GM23338 (cell line): Measurements from ENCODE around the gene ANO7. TPM values are rescaled to one million over a fixed set of nuclear protein-coding genes. Genes with fewer than 3 reads are reported as not detected.

Experiments used
- ATAC-seq: fragments of 200-7000 bp; cut with Tn5 transposase; 3 replicates; pipeline ENCODE4 v1.9.1; 2020
- DNase-seq: peaks from one replicate; pipeline ENCODE4 v3.0.0-alpha.2; 2015; ENCODE audit warnings: low spot score
- H2AFZ ChIP-seq: fragments of 200-600 bp; sonication (generic); 2 replicates; pipeline ENCODE4 v1.8.0; 2016; ENCODE audit warnings: antibody characterized with exemption, mild to moderate bottlenecking, moderate library complexity
- H3F3A ChIP-seq: fragments of 200-600 bp; sonication (generic); replicated peaks from 2 replicates; pipeline ENCODE4 v1.8.0; 2017; ENCODE audit warnings: antibody characterized with exemption, mixed run types, low read depth
- H3K27ac ChIP-seq: fragments of 200-600 bp; sonication (generic); 2 replicates; pipeline ENCODE4 v1.6.1; 2016; ENCODE audit warnings: low read depth
- H3K27me3 ChIP-seq: fragments of 200-600 bp; sonication (generic); 2 replicates; pipeline ENCODE4 v1.8.0; 2016; ENCODE audit warnings: mild to moderate bottlenecking, mixed run types, moderate library complexity; ENCODE audit not compliant: insufficient read depth
- H3K36me3 ChIP-seq: fragments of 200-600 bp; sonication (generic); 2 replicates; pipeline ENCODE4 v1.8.0; 2016; ENCODE audit warnings: mild to moderate bottlenecking; ENCODE audit not compliant: insufficient read depth
- H3K4me1 ChIP-seq: fragments of 200-600 bp; sonication (generic); 2 replicates; pipeline ENCODE4 v1.8.0; 2016; ENCODE audit warnings: mild to moderate bottlenecking, moderate library complexity; ENCODE audit not compliant: insufficient read depth
- H3K4me2 ChIP-seq: fragments of 200-600 bp; sonication (generic); 2 replicates; pipeline ENCODE4 v1.7.1; 2017; ENCODE audit warnings: mixed run types
- H3K4me3 ChIP-seq: fragments of 200-600 bp; sonication (generic); 2 replicates; pipeline ENCODE4 v1.6.1; 2016; ENCODE audit warnings: mixed run types
- H3K79me2 ChIP-seq: fragments of 200-600 bp; sonication (generic); replicated peaks from 2 replicates; pipeline ENCODE4 v1.8.0; 2017; ENCODE audit warnings: mild to moderate bottlenecking; ENCODE audit not compliant: insufficient read depth
- H3K9me2 ChIP-seq: fragments of 200-600 bp; sonication (generic); 2 replicates; pipeline ENCODE4 v1.8.0; 2017; ENCODE audit not compliant: insufficient read depth
- H4K20me1 ChIP-seq: fragments of 200-600 bp; sonication (generic); replicated peaks from 2 replicates; pipeline ENCODE4 v1.8.0; 2017; ENCODE audit warnings: mild to moderate bottlenecking; ENCODE audit not compliant: insufficient read depth
- H3K27ac Mint-ChIP-seq: 2 replicates; pipeline ENCODE4 v1.8.0; 2020; ENCODE audit warnings: inconsistent platforms, mild to moderate bottlenecking, moderate library complexity, mixed read lengths
- H3K27me3 Mint-ChIP-seq: 3 replicates; pipeline ENCODE4 v1.8.0; 2022; ENCODE audit warnings: low read depth, mild to moderate bottlenecking, moderate library complexity, mixed read lengths, inconsistent platforms; ENCODE audit not compliant: insufficient read depth, poor library complexity
- H3K36me3 Mint-ChIP-seq: 3 replicates; pipeline ENCODE4 v1.8.0; 2021; ENCODE audit warnings: low read depth, mild to moderate bottlenecking, inconsistent platforms, moderate library complexity, mixed read lengths
- H3K4me1 Mint-ChIP-seq: 3 replicates; pipeline ENCODE4 v1.8.0; 2020; ENCODE audit warnings: mild to moderate bottlenecking, inconsistent platforms, mixed read lengths
- H3K4me3 Mint-ChIP-seq: 3 replicates; pipeline ENCODE4 v1.8.0; 2021; ENCODE audit warnings: moderate library complexity, mild to moderate bottlenecking, inconsistent platforms, mixed read lengths
- H3K9me3 Mint-ChIP-seq: 3 replicates; pipeline ENCODE4 v1.8.0; 2020; ENCODE audit warnings: moderate library complexity, mild to moderate bottlenecking, inconsistent platforms, mixed read lengths
- CTCF ChIP-seq, 2 experiments: fragments of 200-600 bp in 1 of 2; sonication (generic) in 1 of 2; conservative IDR thresholded peaks; 2 replicates each; pipeline versions ENCODE4 v1.5.1 to v1.6.1; 2016 to 2017; ENCODE audit warnings: antibody characterized with exemption in 2 of 2, low read depth in 2 of 2, mild to moderate bottlenecking in 2 of 2, moderate library complexity in 1 of 2
- ETS1 ChIP-seq: IDR thresholded peaks from 2 replicates; pipeline ENCODE4 v1.6.1; 2016; ENCODE audit warnings: antibody characterized with exemption
- EZH2 ChIP-seq: fragments of 200-600 bp; sonication (generic); IDR thresholded peaks from one replicate; pipeline ENCODE4 v1.8.0; 2017; ENCODE audit warnings: antibody characterized with exemption, mild to moderate bottlenecking, low read depth; ENCODE audit not compliant: unreplicated experiment
- EZH2phosphoT487 ChIP-seq: fragments of 200-600 bp; sonication (generic); IDR thresholded peaks from one replicate; pipeline ENCODE4 v1.8.1; 2018; ENCODE audit warnings: antibody characterized with exemption; ENCODE audit not compliant: unreplicated experiment
- JUNB ChIP-seq: IDR thresholded peaks from one replicate; pipeline ENCODE4 v1.6.1; 2016; ENCODE audit warnings: antibody characterized with exemption; ENCODE audit not compliant: unreplicated experiment
- NANOG ChIP-seq: IDR thresholded peaks from 2 replicates; pipeline ENCODE4 v1.6.1; 2016; ENCODE audit warnings: antibody characterized with exemption, borderline replicate concordance
- POLR2AphosphoS5 ChIP-seq: IDR thresholded peaks from 2 replicates; pipeline ENCODE4 v1.6.1; 2016; ENCODE audit warnings: antibody characterized with exemption, low read depth
- REST ChIP-seq: IDR thresholded peaks from one replicate; pipeline ENCODE4 v1.6.1; 2018; ENCODE audit warnings: antibody characterized with exemption; ENCODE audit not compliant: unreplicated experiment
- ZNF114 ChIP-seq: fragments of 250-450 bp; sonication (Bioruptor Pico); IDR thresholded peaks from 2 replicates; pipeline ENCODE4 v1.5.0; 2020; ENCODE audit warnings: mild to moderate bottlenecking, moderate library complexity
- ZNF331 ChIP-seq: fragments of 250-450 bp; sonication (Bioruptor Pico); IDR thresholded peaks from 2 replicates; pipeline ENCODE4 v1.5.0; 2020; ENCODE audit warnings: low read depth, mild to moderate bottlenecking, moderate library complexity
- polyA plus RNA-seq: library from polyadenylated mRNA; unstranded; fragments of >200 nt; fragmentation: Nextera tagmentation; extraction: Ambion mirVana; gene quantifications from 2 replicates; pipeline ENCODE4 v1.2.1, GENCODE V29; 2016
- total RNA-seq: library from RNA; depleted of rRNA; stranded (reverse); fragments of >200 nt; shearing (Covaris generic); gene quantifications from 2 replicates; pipeline ENCODE4 v1.2.3, GENCODE V29; 2014

ANO7 gene
- total and polyA plus RNA-seq, 2 experiments from 2014 or later: 3.6 to 5.1 TPM

- Mint-ChIP-seq H3K4me1 (peaks cover 25% of the 10 kb centered on the region), H3K27me3 (peaks cover 29% of the 10 kb centered on the region), H3K36me3 (peaks cover 31% of the 10 kb centered on the region), H3K4me3 (no peak overlapping the region), H3K9me3 (no peaks in the 10 kb centered on the region; the same call in 2 of the 3 replicates), H3K27ac (peak overlapping the region; percentile 89; the same call in 1 of the 2 replicates)
- H3K79me2 ChIP-seq: peaks cover 23% of the 10 kb centered on the region
- H3K4me2 ChIP-seq: no peak overlapping the region
- H3K9me2 ChIP-seq: no peaks in the 10 kb centered on the region
- 0 out of 2 replicates have a peak overlapping the region, but pooled peaks have one; percentile 50 for H3K27ac ChIP-seq
- H3F3A ChIP-seq: 0 out of 2 replicates have a peak, but pooled peaks cover 3% of the 10 kb centered on the region
- ATAC-seq: peak; percentile 22; the same call in 2 of the 3 replicates
- H3K4me1 ChIP-seq: peaks cover 6% of the 10 kb centered on the region
- no peaks in the 10 kb centered on the region for H3K27me3 ChIP-seq
- H3K4me3 ChIP-seq: no peak overlapping the region
- DNase-seq: peak; percentile 44
- peak in 1 of 2 experiments; percentile 34; a peak in 2 of 4 replicates for TF ChIP-seq CTCF (conservative IDR thresholded peaks at IDR 0.05; ENCODE audit: low read depth in 2 of 2)
- no peak for TF ChIP-seq POLR2AphosphoS5
- H3K36me3 ChIP-seq: no peaks in the 10 kb centered on the region
- H2AFZ ChIP-seq: no peak overlapping the region
- peaks cover 14% of the 10 kb centered on the region for H4K20me1 ChIP-seq
Observed at GRCh38 chr2:241224018-241224850, 35.8 kb downstream of the ANO7 start.

- no peak overlapping the region for H3K4me3 Mint-ChIP-seq
- DNase-seq (no peak), ATAC-seq (no peak)
- Histone ChIP-seq H3K79me2 (peaks cover 18% of the 10 kb centered on the region), H3K36me3 (peaks cover 2% of the 10 kb centered on the region; the same call in 1 of the 2 replicates), H3K9me2 (no peaks in the 10 kb centered on the region), H3K27ac (no peak overlapping the region), H3K4me1 (peaks cover 3% of the 10 kb centered on the region; the same call in 1 of the 2 replicates), H3F3A (0 out of 2 replicates have a peak, but pooled peaks cover 3% of the 10 kb centered on the region), H3K4me3 (no peak overlapping the region), H4K20me1 (peaks cover 15% of the 10 kb centered on the region), H3K4me2 (no peak overlapping the region), H2AFZ (no peak overlapping the region), H3K27me3 (no peaks in the 10 kb centered on the region)
- peaks cover 19% of the 10 kb centered on the region for H3K4me1 Mint-ChIP-seq
- peaks cover 29% of the 10 kb centered on the region for H3K27me3 Mint-ChIP-seq
- H3K27ac Mint-ChIP-seq: peak overlapping the region; percentile 89; the same call in 1 of the 2 replicates
- peaks cover 34% of the 10 kb centered on the region for H3K36me3 Mint-ChIP-seq
- no peaks in the 10 kb centered on the region; the same call in 2 of the 3 replicates for H3K9me3 Mint-ChIP-seq
- no peak for TF ChIP-seq ZNF114
- no peak for TF ChIP-seq NANOG
- TF ChIP-seq ZNF331 (CRISPR knock-in tag): no peak
- no peak for TF ChIP-seq EZH2
- TF ChIP-seq CTCF (conservative IDR thresholded peaks at IDR 0.05; ENCODE audit: low read depth in 2 of 2): no peak
- no peak for TF ChIP-seq REST
- TF ChIP-seq EZH2phosphoT487: no peak
- TF ChIP-seq JUNB: no peak
- TF ChIP-seq ETS1: no peak
Observed at GRCh38 chr2:241224851-241225438, 36.5 kb downstream of the ANO7 start.
